ENCODE measurements around the gene CARNS1.

Gene CARNS1

DNA sequence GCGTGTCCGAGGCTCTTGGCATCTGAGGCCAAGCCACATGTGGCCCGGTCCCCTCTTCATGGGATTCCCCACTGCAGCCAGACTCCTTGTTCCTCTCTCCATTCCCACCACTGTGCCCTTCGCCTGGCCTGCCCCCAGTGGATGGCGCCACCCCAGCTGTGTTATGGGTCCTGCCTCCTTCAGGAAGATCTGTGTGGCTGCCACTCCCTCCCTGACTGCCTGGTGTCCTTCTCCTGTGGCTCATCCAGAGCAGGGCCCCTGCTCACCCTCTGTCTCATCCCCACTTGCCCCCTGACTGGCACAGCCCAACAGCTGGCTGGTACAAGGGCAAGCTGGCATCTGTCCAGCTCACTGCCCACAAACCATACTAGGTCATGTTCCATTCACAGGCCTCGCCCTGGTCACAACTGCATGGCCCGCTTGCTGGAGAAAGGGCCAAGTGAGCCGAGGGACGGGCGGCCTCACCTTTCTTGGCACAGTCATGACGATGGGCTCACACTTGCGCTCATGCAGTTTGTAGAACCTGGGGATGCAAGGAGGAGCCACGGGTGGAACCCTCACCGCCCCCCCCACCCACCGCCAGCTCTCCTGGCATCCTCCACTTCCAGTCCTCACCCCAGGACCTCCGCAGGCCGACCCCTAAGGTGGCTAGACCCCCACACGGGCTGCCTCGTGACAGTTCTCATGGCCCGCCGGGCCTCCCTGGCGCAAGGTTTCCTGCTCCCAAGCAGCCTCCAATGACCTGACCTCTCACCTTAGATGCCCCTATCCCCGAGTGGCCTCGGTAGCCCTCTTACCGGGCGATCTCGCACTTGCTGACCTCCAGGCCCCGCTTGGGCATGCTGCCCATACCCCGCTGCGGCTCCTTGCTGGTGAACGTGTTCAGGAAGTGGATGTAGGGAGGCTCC, 24.1 kb downstream of the CARNS1 start:
- peaks cover under 1 to 16% of the 10 kb centered on the region in 2 donors for H3K36me3 ChIP-seq (ENCODE audit: control insufficient read depth in 2 of 2, insufficient read depth in 2 of 2, low read length in 2 of 2)
- peak overlapping the region; percentile 46 for H3K27ac ChIP-seq (ENCODE audit: low read length)
- no peak overlapping the region for H3K9ac ChIP-seq (ENCODE audit: low read length in 2 of 2)

DNA sequence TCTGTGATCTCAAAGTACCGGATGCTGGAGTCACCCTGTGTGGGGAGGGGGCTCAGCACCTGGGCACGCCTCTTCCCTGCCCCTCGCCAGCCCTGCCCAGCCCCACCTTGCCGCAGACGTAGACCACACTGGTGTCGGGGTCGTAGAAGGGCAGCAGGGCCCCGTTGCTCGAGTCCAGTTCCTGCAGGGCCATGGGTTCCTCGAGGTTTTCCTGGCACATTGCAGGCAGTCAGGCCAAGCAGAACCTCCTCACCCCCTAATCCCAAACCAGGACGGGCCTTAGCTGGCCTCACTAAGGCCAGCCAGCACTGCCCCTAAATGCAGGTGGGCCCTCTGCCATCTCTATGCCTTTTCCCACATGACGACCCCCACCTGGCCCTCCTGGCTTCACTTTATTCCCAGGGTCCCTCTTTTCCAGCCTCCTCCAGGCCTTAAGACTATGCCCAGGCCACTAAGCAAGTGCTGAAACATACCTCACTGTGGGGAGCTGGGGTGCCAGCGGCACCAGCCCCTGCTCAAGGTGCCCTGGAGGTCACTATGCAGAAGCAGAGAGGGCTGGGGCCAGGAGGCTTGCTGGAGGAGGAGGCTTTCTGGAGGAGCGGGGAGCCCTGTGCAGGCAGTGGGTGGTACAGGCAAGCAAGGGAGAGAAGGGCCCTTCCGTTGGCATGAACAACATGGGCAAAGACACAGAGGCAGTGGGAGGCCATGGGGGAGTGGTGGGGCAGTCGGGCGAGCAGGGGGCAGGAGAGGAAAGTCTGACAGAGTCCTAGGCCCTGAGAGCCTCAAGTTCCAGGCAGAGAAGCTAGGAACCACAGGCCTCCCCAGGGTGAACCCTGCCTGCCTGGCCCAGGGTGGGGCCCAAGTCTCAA, 25.0 kb downstream of the CARNS1 start:
- Histone ChIP-seq H3K4me3 (ENCODE audit: low read length in 2 of 2) (no peak overlapping the region), H3K36me3 (ENCODE audit: control insufficient read depth in 2 of 2, insufficient read depth in 2 of 2, low read length in 2 of 2) (peaks cover 0 to 16% of the 10 kb centered on the region in 2 donors), H3K27ac (ENCODE audit: low read length) (peak overlapping the region; percentile 46)

More for the DNA sequence above, 24.1 kb downstream of the CARNS1 start:
- H3K9me3 ChIP-seq (ENCODE audit: control insufficient read depth in 2 of 2, low read length in 2 of 2): no peaks in the 10 kb centered on the region
- H3K4me1 ChIP-seq (ENCODE audit: control insufficient read depth, insufficient read depth, low read length): peaks cover 27% of the 10 kb centered on the region
- H3K27me3 ChIP-seq (ENCODE audit: control insufficient read depth in 1 of 2, insufficient read depth in 2 of 2, low read length in 2 of 2): no peaks in the 10 kb centered on the region
- no peak overlapping the region for H3K4me3 ChIP-seq (ENCODE audit: low read length in 2 of 2)

DNA sequence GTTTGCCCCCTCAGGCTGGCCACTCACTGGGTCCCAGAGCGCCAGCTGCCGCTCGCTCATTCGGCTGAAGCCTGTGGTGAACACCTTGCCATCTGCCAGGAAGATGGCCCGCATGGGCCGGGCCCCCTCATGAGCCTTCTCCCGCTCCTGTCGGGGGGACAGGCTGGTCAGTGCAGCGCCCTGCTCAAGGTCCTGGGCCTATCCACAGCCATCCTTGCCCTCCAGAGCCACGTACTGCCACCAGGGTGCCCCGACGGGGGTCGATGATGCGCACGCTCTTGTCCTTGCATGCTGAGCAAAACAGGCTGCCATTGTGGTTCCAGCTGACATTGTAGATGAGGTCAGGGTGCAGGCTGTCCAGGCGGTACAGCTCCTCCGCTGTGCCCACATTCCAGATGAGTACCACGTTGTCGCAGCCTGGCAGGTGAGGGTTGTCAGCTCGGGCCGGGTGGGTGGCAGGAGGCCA, 25.7 kb downstream of the CARNS1 start:
- no peak overlapping the region for H3K4me3 ChIP-seq (ENCODE audit: low read length in 2 of 2)
- peaks cover 0 to 16% of the 10 kb centered on the region in 2 donors for H3K36me3 ChIP-seq (ENCODE audit: control insufficient read depth in 2 of 2, insufficient read depth in 2 of 2, low read length in 2 of 2)
- H3K9ac ChIP-seq (ENCODE audit: low read length in 2 of 2): no peak overlapping the region
- no peaks in the 10 kb centered on the region for H3K27me3 ChIP-seq (ENCODE audit: control insufficient read depth in 1 of 2, insufficient read depth in 2 of 2, low read length in 2 of 2)
- no peaks in the 10 kb centered on the region for H3K9me3 ChIP-seq (ENCODE audit: control insufficient read depth in 2 of 2, low read length in 2 of 2)
- H3K27ac ChIP-seq (ENCODE audit: low read length): no peak overlapping the region
- peaks cover 23% of the 10 kb centered on the region for H3K4me1 ChIP-seq (ENCODE audit: control insufficient read depth, insufficient read depth, low read length)

More for the DNA sequence above, 25.0 kb downstream of the CARNS1 start:
- H3K9ac ChIP-seq (ENCODE audit: low read length in 2 of 2): no peak overlapping the region
- no peaks in the 10 kb centered on the region for H3K9me3 ChIP-seq (ENCODE audit: control insufficient read depth in 2 of 2, low read length in 2 of 2)
- H3K4me1 ChIP-seq (ENCODE audit: control insufficient read depth, insufficient read depth, low read length): peaks cover 27% of the 10 kb centered on the region
- no peaks in the 10 kb centered on the region for H3K27me3 ChIP-seq (ENCODE audit: control insufficient read depth in 1 of 2, insufficient read depth in 2 of 2, low read length in 2 of 2)

DNA sequence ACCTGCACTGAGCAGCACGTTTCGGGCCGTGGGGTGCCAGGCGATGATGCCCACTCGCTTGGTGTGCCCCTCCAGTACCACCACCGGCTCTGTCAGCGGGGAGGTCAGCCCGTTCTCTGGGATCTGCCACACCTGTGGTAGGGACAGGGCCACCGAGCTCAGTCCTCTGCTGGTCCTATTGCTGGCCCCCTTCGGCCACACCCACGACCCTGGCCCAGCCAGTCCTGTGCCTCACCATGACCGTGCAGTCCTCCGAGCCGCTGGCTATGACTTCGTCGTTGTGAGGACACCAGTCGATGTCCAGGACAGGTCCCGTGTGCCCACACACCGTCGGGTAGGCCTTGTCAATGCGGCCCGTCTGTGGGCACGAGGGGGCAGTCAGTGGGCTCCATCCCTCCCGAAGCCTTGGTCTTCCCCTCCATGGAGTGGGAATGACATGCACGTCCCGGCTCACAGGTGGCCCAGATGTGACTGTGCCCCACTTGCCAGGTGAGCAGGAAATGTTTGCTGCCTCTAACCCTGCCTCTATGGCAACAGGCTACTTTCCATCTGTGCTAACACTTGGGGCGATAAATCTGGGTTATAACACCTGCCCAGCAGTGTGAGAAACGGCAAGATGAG, 26.4 kb downstream of the CARNS1 start:
- Histone ChIP-seq H3K27me3 (ENCODE audit: control insufficient read depth in 1 of 2, insufficient read depth in 2 of 2, low read length in 2 of 2) (no peaks in the 10 kb centered on the region), H3K36me3 (ENCODE audit: control insufficient read depth in 2 of 2, insufficient read depth in 2 of 2, low read length in 2 of 2) (peaks cover 0 to 16% of the 10 kb centered on the region in 2 donors), H3K4me1 (ENCODE audit: control insufficient read depth, insufficient read depth, low read length) (peaks cover 22% of the 10 kb centered on the region), H3K27ac (ENCODE audit: low read length) (no peak overlapping the region), H3K9ac (ENCODE audit: low read length in 2 of 2) (no peak overlapping the region), H3K9me3 (ENCODE audit: control insufficient read depth in 2 of 2, low read length in 2 of 2) (no peaks in the 10 kb centered on the region), H3K4me3 (ENCODE audit: low read length in 2 of 2) (peak overlapping the region in 1 of 2 donors; percentile 78)

DNA sequence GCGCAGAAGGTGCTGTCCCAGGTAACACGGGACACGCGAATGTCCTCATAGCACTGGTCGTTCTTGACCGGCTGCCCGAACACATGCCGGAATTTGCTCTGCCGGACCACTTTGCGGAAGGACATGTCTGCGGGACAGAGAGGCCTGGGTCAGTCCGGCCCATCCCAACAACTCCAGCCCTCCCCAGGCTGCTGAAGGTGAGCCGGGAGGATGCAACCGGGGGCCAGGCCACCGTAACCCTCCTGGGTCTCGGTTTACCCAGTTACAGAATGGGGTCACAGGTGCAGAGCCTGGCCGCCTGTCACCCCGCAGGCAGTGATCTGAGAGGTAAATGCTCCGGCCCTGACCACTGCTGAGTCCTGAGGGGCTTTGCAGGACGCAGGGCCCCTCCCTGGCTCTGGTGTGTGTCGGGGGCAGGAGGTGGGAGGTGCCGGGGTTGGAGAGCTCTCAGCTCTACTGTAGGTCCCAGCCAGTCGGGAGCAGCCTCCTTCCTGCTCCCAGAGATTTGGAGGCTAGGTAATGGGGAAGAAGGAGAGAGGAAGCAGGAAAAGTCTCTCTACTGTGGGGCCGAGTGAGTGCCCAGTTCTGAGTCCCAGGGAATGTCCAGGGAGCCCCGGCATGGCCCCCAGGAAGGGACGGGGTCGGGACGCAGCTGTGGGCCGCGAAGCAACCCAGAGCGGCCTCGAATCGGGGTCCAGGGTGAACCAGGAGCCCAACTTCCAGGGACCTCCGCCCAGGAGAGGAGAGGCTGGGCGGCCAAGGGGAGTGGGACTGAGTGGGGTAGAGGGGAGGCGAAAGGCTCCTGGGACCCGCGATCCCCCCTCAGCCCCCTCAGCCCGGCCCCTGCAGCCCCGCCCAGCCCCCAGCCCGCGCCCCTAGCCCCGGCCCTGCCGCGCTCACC, 27.3 kb downstream of the CARNS1 start:
- Histone ChIP-seq H3K9me3 (ENCODE audit: control insufficient read depth in 2 of 2, low read length in 2 of 2) (no peaks in the 10 kb centered on the region), H3K36me3 (ENCODE audit: control insufficient read depth in 2 of 2, insufficient read depth in 2 of 2, low read length in 2 of 2) (peaks cover 0 to 15% of the 10 kb centered on the region in 2 donors), H3K4me1 (ENCODE audit: control insufficient read depth, insufficient read depth, low read length) (peaks cover 22% of the 10 kb centered on the region), H3K9ac (ENCODE audit: low read length in 2 of 2) (peak overlapping the region; percentile 72 to 77), H3K4me3 (ENCODE audit: low read length in 2 of 2) (peak overlapping the region; percentile 67 to 78), H3K27me3 (ENCODE audit: control insufficient read depth in 1 of 2, insufficient read depth in 2 of 2, low read length in 2 of 2) (no peaks in the 10 kb centered on the region), H3K27ac (ENCODE audit: low read length) (peak overlapping the region; percentile 80)

DNA sequence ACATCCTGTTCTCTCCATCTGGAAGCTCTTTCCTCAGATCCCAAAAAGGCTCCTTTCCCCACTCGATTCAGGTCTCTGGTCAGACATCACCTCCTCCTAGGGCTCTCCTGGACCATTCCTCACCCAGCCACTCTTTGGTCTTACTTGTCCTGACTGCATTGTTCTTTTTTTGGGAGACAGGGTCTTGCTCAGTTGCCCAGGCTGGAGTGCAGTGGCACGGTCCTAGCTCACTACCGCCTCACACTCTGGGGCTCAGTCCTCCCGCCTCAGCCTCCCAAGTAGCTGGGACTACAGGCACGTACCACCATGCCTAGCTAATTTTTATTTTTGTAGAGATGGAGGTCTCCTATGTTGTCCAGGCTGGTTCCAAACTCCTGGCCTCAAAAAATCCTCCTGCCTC, 30.0 kb downstream of the CARNS1 start:
- no peak overlapping the region for H3K9ac ChIP-seq (ENCODE audit: low read length in 2 of 2)
- H3K27me3 ChIP-seq (ENCODE audit: control insufficient read depth in 1 of 2, insufficient read depth in 2 of 2, low read length in 2 of 2): no peaks in the 10 kb centered on the region
- peaks cover 14% of the 10 kb centered on the region for H3K4me1 ChIP-seq (ENCODE audit: control insufficient read depth, insufficient read depth, low read length)
- no peaks in the 10 kb centered on the region for H3K9me3 ChIP-seq (ENCODE audit: control insufficient read depth in 2 of 2, low read length in 2 of 2)
- no peak overlapping the region for H3K4me3 ChIP-seq (ENCODE audit: low read length in 2 of 2)
- peaks cover 0 to 10% of the 10 kb centered on the region in 2 donors for H3K36me3 ChIP-seq (ENCODE audit: control insufficient read depth in 2 of 2, insufficient read depth in 2 of 2, low read length in 2 of 2)
- H3K27ac ChIP-seq (ENCODE audit: low read length): no peak overlapping the region

DNA sequence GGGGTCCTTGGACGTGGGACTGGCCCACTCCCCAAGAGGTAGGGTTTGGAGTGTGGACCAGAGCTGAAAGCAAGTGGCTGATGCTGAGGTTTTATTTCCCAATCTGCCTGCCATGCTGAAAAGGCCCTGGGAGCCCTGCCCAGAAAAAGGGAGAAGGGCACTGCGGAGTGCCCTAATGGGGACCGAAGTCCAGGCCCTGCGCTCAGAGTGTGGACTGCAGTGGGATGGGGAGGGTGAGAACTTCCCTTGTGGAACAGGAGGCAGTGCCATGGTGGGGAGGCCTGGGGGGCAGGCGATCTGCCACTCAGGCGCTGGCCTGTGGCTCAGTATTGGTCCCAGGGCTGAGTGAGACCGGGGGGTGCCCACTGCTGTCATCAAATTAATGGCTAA, 32.7 kb downstream of the CARNS1 start:
- H3K27me3 ChIP-seq (ENCODE audit: control insufficient read depth in 1 of 2, insufficient read depth in 2 of 2, low read length in 2 of 2): no peaks in the 10 kb centered on the region
- no peak overlapping the region for H3K27ac ChIP-seq (ENCODE audit: low read length)
- H3K9me3 ChIP-seq (ENCODE audit: control insufficient read depth in 2 of 2, low read length in 2 of 2): no peaks in the 10 kb centered on the region
- no peaks in the 10 kb centered on the region for H3K36me3 ChIP-seq (ENCODE audit: control insufficient read depth in 2 of 2, insufficient read depth in 2 of 2, low read length in 2 of 2)
- H3K4me1 ChIP-seq (ENCODE audit: control insufficient read depth, insufficient read depth, low read length): no peaks in the 10 kb centered on the region
- no peak overlapping the region for H3K9ac ChIP-seq (ENCODE audit: low read length in 2 of 2)
- H3K4me3 ChIP-seq (ENCODE audit: low read length in 2 of 2): no peak overlapping the region

DNA sequence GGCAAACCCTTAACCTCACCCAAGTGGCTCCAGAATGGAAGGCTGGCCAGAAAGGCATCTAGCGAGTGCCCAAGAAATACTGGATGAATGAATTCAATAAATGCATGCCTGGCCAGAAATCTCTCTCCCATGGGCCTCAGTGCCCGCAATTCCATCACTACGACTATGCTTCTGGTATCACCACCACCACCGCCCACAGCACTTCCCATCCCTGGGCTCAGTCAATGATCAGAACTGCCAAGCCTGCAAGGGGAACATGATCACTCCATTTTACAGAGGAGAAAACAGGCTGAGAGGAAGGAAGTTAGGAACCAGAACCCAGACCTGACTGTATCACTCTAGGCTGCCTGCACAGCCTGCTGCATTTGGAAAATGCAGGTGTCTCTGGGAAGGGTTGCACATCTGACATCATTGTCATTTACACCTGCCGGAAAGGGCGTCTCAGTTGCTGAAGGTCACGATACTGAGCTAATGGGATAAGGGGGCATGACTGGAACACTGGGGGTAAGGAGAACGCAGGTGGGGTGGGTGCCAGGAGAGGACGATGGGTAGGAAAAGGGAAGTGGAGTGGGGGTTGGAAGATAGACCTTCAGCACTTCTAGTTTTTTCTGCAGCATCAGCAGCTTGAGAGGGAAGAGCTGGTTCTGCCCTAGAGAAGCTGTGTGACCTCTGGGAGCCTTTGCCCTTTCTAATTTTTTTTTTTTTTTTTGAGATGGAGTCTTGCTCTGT, 33.8 kb downstream of the CARNS1 start:
- Histone ChIP-seq H3K4me1 (ENCODE audit: control insufficient read depth, insufficient read depth, low read length) (no peaks in the 10 kb centered on the region), H3K9ac (ENCODE audit: low read length in 2 of 2) (no peak overlapping the region), H3K36me3 (ENCODE audit: control insufficient read depth in 2 of 2, insufficient read depth in 2 of 2, low read length in 2 of 2) (no peaks in the 10 kb centered on the region), H3K4me3 (ENCODE audit: low read length in 2 of 2) (no peak overlapping the region), H3K27ac (ENCODE audit: low read length) (no peak overlapping the region), H3K9me3 (ENCODE audit: control insufficient read depth in 2 of 2, low read length in 2 of 2) (no peaks in the 10 kb centered on the region), H3K27me3 (ENCODE audit: control insufficient read depth in 1 of 2, insufficient read depth in 2 of 2, low read length in 2 of 2) (no peaks in the 10 kb centered on the region)

DNA sequence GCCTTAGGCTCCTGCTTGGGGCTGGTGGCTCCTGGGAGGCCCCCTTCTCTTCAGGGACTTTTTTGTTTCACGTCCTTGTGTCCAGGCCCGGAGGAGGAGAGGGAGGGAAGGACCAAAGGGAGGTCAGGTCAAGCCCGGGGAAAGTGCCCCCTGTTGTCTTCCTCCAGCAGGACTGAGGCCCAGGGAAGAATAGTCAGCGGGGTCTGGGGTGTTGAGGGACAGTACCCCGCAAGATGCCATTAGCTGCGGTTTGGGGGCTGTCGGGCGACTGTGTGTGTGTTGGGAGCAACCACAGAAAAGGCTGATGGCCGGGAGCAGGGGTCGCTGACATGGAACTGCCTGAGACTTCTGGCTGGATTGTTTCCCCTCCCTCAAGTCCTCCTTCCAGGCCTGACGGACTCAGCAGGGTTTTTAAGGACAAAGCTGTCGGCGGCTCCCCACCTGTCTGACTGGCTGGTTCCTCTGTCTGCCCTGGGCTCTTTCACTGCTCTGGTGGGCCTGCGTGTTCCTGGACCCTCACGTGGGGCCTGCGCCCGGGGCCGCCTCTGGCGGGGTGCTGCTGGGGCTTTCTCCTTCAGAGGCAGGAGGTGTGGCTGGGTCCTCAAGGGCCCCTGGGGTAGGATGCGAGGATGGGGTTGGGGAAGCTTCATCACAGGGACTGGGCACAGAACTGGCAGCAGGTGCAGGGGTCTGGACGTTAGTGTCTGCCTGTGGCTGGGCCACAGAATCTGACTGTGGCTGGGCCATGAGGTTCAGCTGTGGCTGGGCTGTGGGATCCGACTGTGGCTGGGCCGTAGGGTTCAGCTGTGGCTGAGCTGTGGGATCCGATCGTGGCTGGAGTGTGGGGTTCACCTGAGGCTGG, 35.5 kb downstream of the CARNS1 start:
- no peaks in the 10 kb centered on the region for H3K9me3 ChIP-seq (ENCODE audit: control insufficient read depth in 2 of 2, low read length in 2 of 2)
- no peak overlapping the region for H3K4me3 ChIP-seq (ENCODE audit: low read length in 2 of 2)
- H3K27ac ChIP-seq (ENCODE audit: low read length): no peak overlapping the region
- no peaks in the 10 kb centered on the region for H3K36me3 ChIP-seq (ENCODE audit: control insufficient read depth in 2 of 2, insufficient read depth in 2 of 2, low read length in 2 of 2)
- H3K4me1 ChIP-seq (ENCODE audit: control insufficient read depth, insufficient read depth, low read length): no peaks in the 10 kb centered on the region
- no peak overlapping the region for H3K9ac ChIP-seq (ENCODE audit: low read length in 2 of 2)
- no peaks in the 10 kb centered on the region for H3K27me3 ChIP-seq (ENCODE audit: control insufficient read depth in 1 of 2, insufficient read depth in 2 of 2, low read length in 2 of 2)
